AG04450 (cell line): ENCODE measurements around the gene ATP5IF1. TPM values are rescaled to one million over a fixed set of nuclear protein-coding genes. Genes with fewer than 3 reads are reported as not detected.

Source experiments
- CTCF ChIA-PET: fragments of 300-600, 350-600 bp; formaldehyde crosslinking; extraction: SDS; loops from one replicate; lab custom pipeline; 2022; ENCODE audit warnings: antibody characterized with exemption, inconsistent platforms; lab: Charles Lee
- POLR2A ChIA-PET: fragments of 350-600 bp; formaldehyde crosslinking; extraction: SDS; loops from one replicate; lab custom pipeline; 2021; ENCODE audit warnings: antibody characterized with exemption, inconsistent platforms; lab: Yijun Ruan, JAX
- DNase-seq: peaks from one replicate; pipeline ENCODE4 v3.0.0-alpha.2; 2011; ENCODE audit warnings: low read depth, low spot score
- H3K27ac ChIP-seq: one replicate; pipeline ENCODE4 v1.5.1; 2012; ENCODE audit warnings: low read depth, low read length, control low read depth
- H3K27me3 ChIP-seq: one replicate; pipeline ENCODE4 v1.6.0; 2012; ENCODE audit warnings: low read length; ENCODE audit not compliant: control insufficient read depth, insufficient read depth
- H3K4me3 ChIP-seq: 2 replicates; pipeline ENCODE4 v1.5.1; 2011; ENCODE audit warnings: mild to moderate bottlenecking, low read depth, low read length, control low read depth
- H3K9me3 ChIP-seq: 2 replicates; pipeline ENCODE4 v1.5.1; 2012; ENCODE audit warnings: low read length; ENCODE audit not compliant: control insufficient read depth, insufficient read depth
- CTCF ChIP-seq: IDR thresholded peaks from 2 replicates; pipeline ENCODE4 v1.5.1; 2011; ENCODE audit warnings: low read depth, low read length, control low read depth, inconsistent platforms
- polyA plus RNA-seq: library from polyadenylated mRNA; depleted of rRNA; stranded (reverse); fragments of >200 nt; gene quantifications from 2 replicates; pipeline ENCODE4 v1.2.3, GENCODE V29; 2011

Gene ATP5IF1
- polyA plus RNA-seq, 1 experiment: 189 TPM

GRCh38 chr1:28199328-28200233 is 36.3 kb upstream of the ATP5IF1 start:
- DNase-seq: no peak
- TF ChIP-seq CTCF: no peak
- ChIA-PET CTCF (interaction anchor here (1.2 kb wide), 1 partner anchor 9 kb away, joined by 4 read pairs; no protein-coding TSS in a partner anchor), POLR2A (no interaction called here)
- H3K27me3 ChIP-seq: no peaks in the 10 kb centered on the region
- no peak overlapping the region for H3K27ac ChIP-seq
- H3K4me3 ChIP-seq: no peak overlapping the region
- no peaks in the 10 kb centered on the region for H3K9me3 ChIP-seq

- no peak overlapping the region for H3K27ac ChIP-seq
- TF ChIP-seq CTCF: no peak
- DNase-seq: no peak
- CTCF ChIA-PET: interaction anchor here (1.2 kb wide), 1 partner anchor 8 kb away, joined by 4 read pairs; no protein-coding TSS in a partner anchor
- H3K9me3 ChIP-seq: no peaks in the 10 kb centered on the region
- H3K27me3 ChIP-seq: no peaks in the 10 kb centered on the region
- no peak overlapping the region for H3K4me3 ChIP-seq
- POLR2A ChIA-PET: no interaction called here
These were observed 35.6 kb upstream of the ATP5IF1 start for GRCh38 chr1:28200234-28200873.

- Histone ChIP-seq H3K4me3 (no peak overlapping the region), H3K27me3 (no peaks in the 10 kb centered on the region), H3K27ac (no peak overlapping the region), H3K9me3 (no peaks in the 10 kb centered on the region)
- DNase-seq: no peak
- POLR2A ChIA-PET: interaction anchor here (0.6 kb wide), 1 partner anchor 117 kb away, joined by 7 read pairs; the partner anchor contains the start of gene EYA3
- TF ChIP-seq CTCF: no peak
- CTCF ChIA-PET: interaction anchor here (10.9 kb wide), 1 partner anchor 116 kb away, joined by 301 read pairs; the partner anchor contains the start of gene EYA3
These were observed 30.7 kb upstream of the ATP5IF1 start for GRCh38 chr1:28205243-28205642.

GRCh38 chr1:28208818-28209441 is 27.0 kb upstream of the ATP5IF1 start:
- peak; percentile 51 for DNase-seq
- H3K9me3 ChIP-seq: no peaks in the 10 kb centered on the region
- TF ChIP-seq CTCF: peak; percentile 90
- no peak overlapping the region for H3K27ac ChIP-seq
- no peaks in the 10 kb centered on the region for H3K27me3 ChIP-seq
- ChIA-PET POLR2A (interaction anchor here (0.6 to 1.3 kb wide), 3 partner anchors 118 to 351 kb away, joined by 3 to 15 read pairs (median 4); partner anchors contain the start of gene EYA3), CTCF (interaction anchor here (0.6 to 10.9 kb wide), 25 partner anchors 9 to 188 kb away, joined by 3 to 301 read pairs (median 4); partner anchors contain the start of gene EYA3)
- H3K4me3 ChIP-seq: no peak overlapping the region
